SK-N-SH (cell line): ENCODE results near the gene SCAMP5. TPM values are rescaled to one million over a fixed set of nuclear protein-coding genes. Genes with fewer than 3 reads are reported as not detected.

ENCODE experiments used
- CTCF ChIA-PET: fragments of 300-600, 350-600 bp; formaldehyde crosslinking; extraction: SDS; loops from one replicate; lab custom pipeline; 2021; lab: Yijun Ruan, JAX
- POLR2A ChIA-PET: fragments of 350-600 bp; sonication (Branson Sonifier 250); formaldehyde crosslinking; extraction: SDS; loops from one replicate; lab custom pipeline; 2020; ENCODE audit warnings: antibody characterized with exemption, inconsistent platforms; lab: Yijun Ruan, JAX
- DNase-seq: peaks from one replicate; pipeline ENCODE4 v3.0.0; 2012
- H2AFZ ChIP-seq: fragments of 200-600 bp; sonication (generic); 2 replicates; pipeline ENCODE4 v1.8.1; 2016; ENCODE audit warnings: antibody characterized with exemption, mild to moderate bottlenecking, low read depth
- H3F3A ChIP-seq: fragments of 200-600 bp; sonication (generic); replicated peaks from 2 replicates; pipeline ENCODE3; 2016; ENCODE audit warnings: antibody characterized with exemption, mild to moderate bottlenecking; ENCODE audit not compliant: insufficient read depth
- H3K27ac ChIP-seq, 2 experiments: fragments of 200-500 bp in 1 of 2; fragments of 200-600 bp in 1 of 2; sonication (Bioruptor generic) in 1 of 2; sonication (generic), shearing (Covaris generic) in 1 of 2; 2 replicates each; pipeline versions ENCODE4 v1.5.1 to v1.6.1; 2014 to 2016; ENCODE audit warnings: low read depth in 2 of 2, inconsistent platforms in 1 of 2, low read length in 1 of 2, mild to moderate bottlenecking in 1 of 2, mixed read lengths in 1 of 2
- H3K27me3 ChIP-seq: fragments of 200-600 bp; sonication (generic), shearing (Covaris generic); 2 replicates; pipeline ENCODE4 v1.6.1; 2016; ENCODE audit warnings: mixed run types; ENCODE audit not compliant: insufficient read depth
- H3K36me3 ChIP-seq, 2 experiments: fragments of 200-500 bp in 1 of 2; fragments of 200-600 bp in 1 of 2; sonication (Bioruptor generic) in 1 of 2; sonication (generic) in 1 of 2; replicated peaks in 1 of 2; 2 replicates each; pipeline versions ENCODE3 to v1.5.1; 2014 to 2016; ENCODE audit warnings: low read length in 1 of 2, mild to moderate bottlenecking in 1 of 2; ENCODE audit not compliant: insufficient read depth in 2 of 2, control insufficient read depth in 1 of 2
- H3K4me1 ChIP-seq, 2 experiments: fragments of 200-500 bp in 1 of 2; fragments of 200-600 bp in 1 of 2; sonication (Bioruptor generic) in 1 of 2; sonication (generic), shearing (Covaris generic) in 1 of 2; 2 replicates each; pipeline versions ENCODE4 v1.5.1 to v1.6.1; 2014 to 2016; ENCODE audit warnings: low read depth in 1 of 2, low read length in 1 of 2, mixed run types in 1 of 2; ENCODE audit not compliant: insufficient read depth in 2 of 2, control insufficient read depth in 1 of 2
- H3K4me2 ChIP-seq: fragments of 200-600 bp; sonication (generic), shearing (Covaris generic); 2 replicates; pipeline ENCODE4 v1.6.1; 2017; ENCODE audit warnings: mixed run types
- H3K4me3 ChIP-seq, 2 experiments: fragments of 200-500 bp in 1 of 2; fragments of 200-600 bp in 1 of 2; sonication (Bioruptor generic) in 1 of 2; sonication (generic), shearing (Covaris generic) in 1 of 2; 2 replicates each; pipeline versions ENCODE4 v1.5.1 to v1.8.1; 2014 to 2016; ENCODE audit warnings: low read depth in 2 of 2, inconsistent platforms in 1 of 2, low read length in 1 of 2, mild to moderate bottlenecking in 1 of 2, mixed read lengths in 1 of 2, moderate library complexity in 1 of 2
- H3K79me2 ChIP-seq: fragments of 200-600 bp; sonication (generic); 2 replicates; pipeline ENCODE4 v1.8.1; 2017; ENCODE audit warnings: mild to moderate bottlenecking; ENCODE audit not compliant: insufficient read depth
- H3K9ac ChIP-seq: fragments of 200-600 bp; sonication (generic); 2 replicates; pipeline ENCODE4 v1.6.1; 2017; ENCODE audit warnings: mixed run types
- H3K9me2 ChIP-seq: fragments of 200-600 bp; sonication (generic); 2 replicates; pipeline ENCODE4 v1.6.1; 2017; ENCODE audit warnings: mixed run types
- H3K9me3 ChIP-seq: fragments of 200-600 bp; sonication (generic); 2 replicates; pipeline ENCODE4 v1.6.1; 2017; ENCODE audit warnings: mixed run types, mild to moderate bottlenecking, moderate library complexity
- H4K20me1 ChIP-seq: fragments of 200-600 bp; sonication (generic); 2 replicates; pipeline ENCODE4 v1.6.1; 2017; ENCODE audit warnings: mild to moderate bottlenecking, mixed run types; ENCODE audit not compliant: insufficient read depth
- CTCF ChIP-seq: fragments of 200-600 bp; sonication (generic); IDR thresholded peaks from 2 replicates; pipeline ENCODE4 v1.6.1; 2017; ENCODE audit warnings: antibody characterized with exemption, mild to moderate bottlenecking, moderate library complexity
- ELF1 ChIP-seq: IDR thresholded peaks from 2 replicates; pipeline ENCODE4 v1.4.0; 2012
- EP300 ChIP-seq, 2 experiments: IDR thresholded peaks; 2 replicates each; pipeline versions ENCODE4 v1.4.0 to v1.6.1; 2012; ENCODE audit warnings: borderline replicate concordance in 1 of 2, low read depth in 1 of 2, low read length in 1 of 2
- EZH2phosphoT487 ChIP-seq: fragments of 200-600 bp; sonication (generic); IDR thresholded peaks from 2 replicates; pipeline ENCODE4 v1.6.1; 2017; ENCODE audit warnings: low read depth, mixed run types, mild to moderate bottlenecking, antibody characterized with exemption, moderate library complexity, borderline replicate concordance
- FOSL2 ChIP-seq: IDR thresholded peaks from 2 replicates; pipeline ENCODE4 v1.4.0; 2012; ENCODE audit warnings: low read depth, mild to moderate bottlenecking, moderate library complexity, borderline replicate concordance
- FOXJ3 ChIP-seq: sonication (generic); formaldehyde crosslinking; IDR thresholded peaks from 2 replicates; pipeline ENCODE4 v1.5.1; 2020; ENCODE audit warnings: mild to moderate bottlenecking, missing genetic modification reagents
- FOXM1 ChIP-seq: IDR thresholded peaks from 2 replicates; pipeline ENCODE4 v1.4.0; 2012; ENCODE audit warnings: low read depth, mild to moderate bottlenecking
- GABPA ChIP-seq: IDR thresholded peaks from 2 replicates; pipeline ENCODE4 v1.4.0; 2012; ENCODE audit warnings: low read depth, mild to moderate bottlenecking
- GATA2 ChIP-seq: sonication (generic); formaldehyde crosslinking; IDR thresholded peaks from 2 replicates; pipeline ENCODE4 v1.5.0; 2020; ENCODE audit warnings: mild to moderate bottlenecking, missing genetic modification reagents
- JUND ChIP-seq: IDR thresholded peaks from 2 replicates; pipeline ENCODE4 v1.4.0; 2012
- MEF2A ChIP-seq: IDR thresholded peaks from 2 replicates; pipeline ENCODE4 v1.4.0; 2012; ENCODE audit warnings: low read depth, borderline replicate concordance
- NRF1 ChIP-seq: IDR thresholded peaks from 2 replicates; pipeline ENCODE4 v1.6.1; 2012; ENCODE audit warnings: low read depth, mild to moderate bottlenecking, low read length
- RAD21 ChIP-seq: IDR thresholded peaks from 2 replicates; pipeline ENCODE4 v1.6.1; 2012; ENCODE audit warnings: mild to moderate bottlenecking, low read length
- RXRA ChIP-seq: IDR thresholded peaks from 2 replicates; pipeline ENCODE4 v1.4.0; 2012; ENCODE audit warnings: low read depth, mild to moderate bottlenecking, borderline replicate concordance
- SMC3 ChIP-seq: IDR thresholded peaks from 2 replicates; pipeline ENCODE4 v1.6.1; 2012; ENCODE audit warnings: low read depth, low read length, improper control_type of control experiment
- TAF1 ChIP-seq: IDR thresholded peaks from 2 replicates; pipeline ENCODE4 v1.6.1; 2012; ENCODE audit warnings: low read depth, mild to moderate bottlenecking, low read length, moderate library complexity, borderline replicate concordance
- USF2 ChIP-seq: fragments of 150-350 bp; IDR thresholded peaks from 2 replicates; pipeline ENCODE4 v1.6.1; 2017; ENCODE audit warnings: antibody characterized with exemption, low read length, low read depth, borderline replicate concordance
- ZBTB33 ChIP-seq: IDR thresholded peaks from 2 replicates; pipeline ENCODE4 v1.4.0; 2012; ENCODE audit warnings: low read depth, borderline replicate concordance
- WGBS: methylation state at CpG from one replicate; pipeline ENCODE4 v1.1.6; 2017; ENCODE audit warnings: low lambda C conversion rate; 5-methylcytosine and 5-hydroxymethylcytosine counted together
- polyA plus RNA-seq, 3 experiments: library from polyadenylated mRNA; depleted of rRNA; stranded (reverse); fragments of >200 nt; gene quantifications; 2 replicates each; pipeline ENCODE4 v1.2.3, GENCODE V29; 2012

SCAMP5 gene
- polyA plus RNA-seq, 1 of the 3 experiments (the other 2 are of a cell fraction) = 27.9 TPM

- no peak overlapping the region for H3K4me2 ChIP-seq
- TF ChIP-seq JUND = no peak
- no peak for TF ChIP-seq EZH2phosphoT487
- no peak for TF ChIP-seq RXRA
- no peak for TF ChIP-seq ELF1
- no peak for TF ChIP-seq TAF1
- peaks cover 5% of the 10 kb centered on the region for H3F3A ChIP-seq
- H3K9ac ChIP-seq = no peak overlapping the region
- no peaks in the 10 kb centered on the region for H4K20me1 ChIP-seq
- no peaks in the 10 kb centered on the region for H3K36me3 ChIP-seq
- H3K4me3 ChIP-seq = no peak overlapping the region
- H3K9me3 ChIP-seq = no peaks in the 10 kb centered on the region
- no peaks in the 10 kb centered on the region; the same call in 1 of the 2 replicates for H3K27me3 ChIP-seq
- H2AFZ ChIP-seq = no peak overlapping the region
- WGBS = 83% methylated on average over 8 of the region's 8 CpGs
- H3K4me1 ChIP-seq = peaks cover 1 to 43% of the 10 kb centered on the region in 2 experiments; a peak in 2 of 4 replicates
- H3K27ac ChIP-seq = no peak overlapping the region
- no peak for DNase-seq
- no peaks in the 10 kb centered on the region for H3K79me2 ChIP-seq
- CTCF ChIA-PET = interaction anchor here (0.7 to 1.9 kb wide), 8 partner anchors 9 to 191 kb away, joined by 3 to 5 read pairs (median 3); partner anchors contain the start of gene CSK
- POLR2A ChIA-PET = interaction anchor here (1.1 kb wide), 1 partner anchor 35 kb away, joined by 4 read pairs; no protein-coding TSS in a partner anchor
- H3K9me2 ChIP-seq = no peaks in the 10 kb centered on the region
Measured at GRCh38 chr15:74959586-74959939, 35.8 kb upstream of the SCAMP5 start.

GRCh38 chr15:74960286-74960685, 35.1 kb upstream of the SCAMP5 start:
- CTCF ChIA-PET = interaction anchor here (0.7 to 1.9 kb wide), 5 partner anchors 10 to 179 kb away, joined by 3 to 5 read pairs (median 4); partner anchors contain the start of gene CSK

DNA sequence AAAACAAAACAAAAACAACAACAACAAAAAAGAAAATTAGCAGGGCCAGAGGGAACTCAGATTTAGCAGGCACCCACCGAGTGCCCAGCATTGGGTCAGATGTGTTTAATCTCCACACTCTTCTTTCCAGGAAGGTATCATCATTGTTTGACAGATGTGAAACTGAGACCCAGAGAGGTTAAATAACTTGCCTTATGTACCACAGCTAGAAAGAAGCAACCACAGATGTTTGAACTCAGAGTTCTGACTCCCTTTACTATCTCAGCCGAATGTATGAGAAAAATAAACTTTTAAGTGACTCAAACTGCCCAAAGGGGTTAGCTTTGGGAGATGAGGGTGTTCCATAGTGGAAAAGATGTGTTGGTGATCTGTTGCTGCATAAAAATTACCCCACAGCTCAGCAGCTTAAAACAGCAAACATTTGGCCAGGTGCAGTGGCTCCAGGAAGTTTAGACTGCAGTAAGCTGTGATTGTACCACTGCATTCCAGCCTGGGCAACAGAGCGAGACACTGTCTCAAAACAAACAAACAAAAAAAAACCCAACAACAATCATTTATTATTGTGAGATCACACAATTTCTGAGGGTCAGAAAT, 34.3 kb upstream of the SCAMP5 start:
- no peak for DNase-seq
- Histone ChIP-seq H3K4me2 (no peak overlapping the region), H3K27ac (no peak overlapping the region), H3K9ac (no peak overlapping the region), H3K4me1 (peaks cover 7 to 28% of the 10 kb centered on the region in 2 experiments; a peak in 2 of 4 replicates), H3K36me3 (no peaks in the 10 kb centered on the region), H3F3A (peaks cover 5% of the 10 kb centered on the region), H4K20me1 (no peaks in the 10 kb centered on the region), H3K27me3 (no peaks in the 10 kb centered on the region; the same call in 1 of the 2 replicates), H3K4me3 (no peak overlapping the region), H3K9me2 (no peaks in the 10 kb centered on the region), H3K79me2 (no peaks in the 10 kb centered on the region), H2AFZ (no peak overlapping the region), H3K9me3 (no peaks in the 10 kb centered on the region)
- 76% methylated on average over 3 of the region's 3 CpGs for WGBS
- POLR2A ChIA-PET = interaction anchor here (1.7 kb wide), 1 partner anchor 34 kb away, joined by 5 read pairs; the partner anchor contains the start of gene SCAMP5
- CTCF ChIA-PET = no interaction called here
- TF ChIP-seq CTCF (no peak), EP300 (IDR thresholded peaks at IDR 0.05; ENCODE audit: borderline replicate concordance in 1 of 2, low read depth in 1 of 2, low read length in 1 of 2) (no peak), ZBTB33 (no peak), USF2 (no peak), SMC3 (no peak), TAF1 (no peak), JUND (no peak), RAD21 (no peak), NRF1 (no peak), FOSL2 (no peak)

More at GRCh38 chr15:74960286-74960685, 35.1 kb upstream of the SCAMP5 start:
- Histone ChIP-seq H3F3A (peaks cover 5% of the 10 kb centered on the region), H3K4me1 (peaks cover 7 to 36% of the 10 kb centered on the region in 2 experiments; a peak in 2 of 4 replicates), H3K9me2 (no peaks in the 10 kb centered on the region), H3K36me3 (no peaks in the 10 kb centered on the region), H3K9me3 (no peaks in the 10 kb centered on the region), H2AFZ (no peak overlapping the region), H3K4me3 (no peak overlapping the region), H3K27me3 (no peaks in the 10 kb centered on the region; the same call in 1 of the 2 replicates), H3K9ac (no peak overlapping the region), H4K20me1 (no peaks in the 10 kb centered on the region), H3K4me2 (no peak overlapping the region), H3K79me2 (no peaks in the 10 kb centered on the region), H3K27ac (no peak overlapping the region)
- WGBS = 100% methylated on average over 1 of the region's 1 CpG
- DNase-seq = no peak
- POLR2A ChIA-PET = interaction anchor here (1.1 to 1.7 kb wide), 2 partner anchors 34 to 35 kb away, joined by 4 to 5 read pairs; partner anchors contain the start of gene SCAMP5
- TF ChIP-seq RXRA = no peak
- no peak for TF ChIP-seq EZH2phosphoT487
- no peak for TF ChIP-seq FOSL2
- no peak for TF ChIP-seq FOXJ3 (CRISPR knock-in tag)
- no peak for TF ChIP-seq GABPA
- TF ChIP-seq FOXM1 = no peak
- TF ChIP-seq MEF2A = no peak
- no peak for TF ChIP-seq GATA2 (CRISPR knock-in tag)
- TF ChIP-seq EP300 (IDR thresholded peaks at IDR 0.05; ENCODE audit: borderline replicate concordance in 1 of 2, low read depth in 1 of 2, low read length in 1 of 2) = no peak
